GM18511 (cell line): ENCODE data around the gene FIGLA.
"Not testable (repeated sequence)": the region's sequence is repeated elsewhere in the genome, so short reads cannot be mapped to it uniquely, and the experiment has no call there.

Experiments
- ATAC-seq: cut with Tn5 transposase; IDR thresholded peaks from one replicate; pipeline ENCODE4 v1.9.1; 2021; ENCODE audit warnings: mild to moderate bottlenecking, moderate library complexity; ENCODE audit not compliant: unreplicated experiment

Gene FIGLA

GRCh38 chr2:70808983-70809958 lies 18.8 kb upstream of the FIGLA start:
- ATAC-seq = no peak

- ATAC-seq = no peak
Observed at GRCh38 chr2:70807828-70808118, 17.3 kb upstream of the FIGLA start.

GRCh38 chr2:70807102-70807827 lies 16.8 kb upstream of the FIGLA start:
- no peak for ATAC-seq

GRCh38 chr2:70806620-70807019 lies 16.2 kb upstream of the FIGLA start:
- no peak for ATAC-seq

- no peak for ATAC-seq
Observed at GRCh38 chr2:70806013-70806412, 15.6 kb upstream of the FIGLA start.

- ATAC-seq = no peak
Observed at GRCh38 chr2:70801607-70802263, 11.3 kb upstream of the FIGLA start.

GRCh38 chr2:70799706-70800105 lies 9.3 kb upstream of the FIGLA start:
- no peak for ATAC-seq

- not testable (repeated sequence) for ATAC-seq
Observed at GRCh38 chr2:70797996-70798395, 7.6 kb upstream of the FIGLA start.

- no peak for ATAC-seq
Observed at GRCh38 chr2:70797506-70797905, 7.1 kb upstream of the FIGLA start.

GRCh38 chr2:70796262-70796661 lies 5.8 kb upstream of the FIGLA start:
- no peak for ATAC-seq

- no peak for ATAC-seq
Observed at GRCh38 chr2:70795164-70795995, 4.9 kb upstream of the FIGLA start.

GRCh38 chr2:70793450-70793849 lies 3.0 kb upstream of the FIGLA start:
- no peak for ATAC-seq

- no peak for ATAC-seq
Observed at GRCh38 chr2:70789304-70790135, 923 bp downstream of the FIGLA start.

- ATAC-seq = no peak
Observed at GRCh38 chr2:70785137-70785911, 5.1 kb downstream of the FIGLA start.

GRCh38 chr2:70784320-70784719 lies 6.1 kb downstream of the FIGLA start:
- no peak for ATAC-seq

- no peak for ATAC-seq
Observed at GRCh38 chr2:70779911-70780545, 10.4 kb downstream of the FIGLA start.

GRCh38 chr2:70779491-70779890 lies 11.0 kb downstream of the FIGLA start:
- no peak for ATAC-seq

- no peak for ATAC-seq
Observed at GRCh38 chr2:70778676-70779075, 11.8 kb downstream of the FIGLA start.

GRCh38 chr2:70777450-70777849 lies 13.0 kb downstream of the FIGLA start:
- no peak for ATAC-seq
